DMS79 treated with DMSO at 0.1 percent for 48 hours (cell line): ENCODE data around the gene GALNT17.
"Not testable (repeated sequence)": the region's sequence is repeated elsewhere in the genome, so short reads cannot be mapped to it uniquely, and the experiment has no call there.

Experiments
- DNase-seq: peaks from one replicate; lab custom pipeline; 2025; lab: John Stamatoyannopoulos, UW

Gene GALNT17

DNA sequence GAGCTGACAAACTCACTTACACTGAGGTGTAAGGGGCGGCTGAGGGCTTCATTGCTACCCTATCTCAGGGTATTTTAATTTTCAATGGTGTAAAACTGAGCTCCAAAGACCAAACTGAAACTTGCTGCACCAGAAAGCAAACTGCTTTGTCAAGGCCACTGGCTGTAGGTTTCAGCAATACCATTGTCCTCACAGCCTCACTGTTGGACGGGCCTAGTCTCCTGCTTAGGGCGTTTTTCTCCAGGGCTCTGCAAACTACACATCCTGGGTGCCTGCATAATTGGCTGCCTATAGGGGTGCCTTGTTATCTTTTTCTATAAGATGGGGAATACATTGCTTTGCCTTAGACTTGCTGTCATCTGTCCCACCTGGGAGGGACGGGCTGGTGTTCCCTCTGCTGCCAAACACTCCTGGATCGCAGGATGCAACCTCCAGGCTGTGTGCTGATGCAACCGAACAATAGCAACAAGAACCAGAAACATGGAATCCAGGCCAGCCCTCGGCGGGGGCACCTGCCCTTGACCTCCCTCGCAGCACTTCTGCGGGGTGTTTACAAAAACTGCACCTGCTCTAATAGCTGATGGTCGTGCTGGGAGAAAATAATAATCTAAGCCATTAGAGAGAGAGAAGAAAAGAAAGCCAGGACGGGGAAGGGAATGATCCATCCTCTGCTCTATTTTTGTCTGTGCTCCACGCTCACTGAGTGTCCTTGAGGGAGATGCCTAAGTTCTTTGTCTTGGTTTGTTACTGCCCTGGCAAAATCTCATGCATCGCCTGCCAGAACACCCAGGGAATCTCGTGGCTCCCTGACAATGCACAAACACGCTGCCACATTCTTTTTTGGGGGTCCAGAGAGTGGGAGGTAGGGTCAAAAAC lies 104.5 kb downstream of the GALNT17 start:
- DNase-seq: no peak

DNA sequence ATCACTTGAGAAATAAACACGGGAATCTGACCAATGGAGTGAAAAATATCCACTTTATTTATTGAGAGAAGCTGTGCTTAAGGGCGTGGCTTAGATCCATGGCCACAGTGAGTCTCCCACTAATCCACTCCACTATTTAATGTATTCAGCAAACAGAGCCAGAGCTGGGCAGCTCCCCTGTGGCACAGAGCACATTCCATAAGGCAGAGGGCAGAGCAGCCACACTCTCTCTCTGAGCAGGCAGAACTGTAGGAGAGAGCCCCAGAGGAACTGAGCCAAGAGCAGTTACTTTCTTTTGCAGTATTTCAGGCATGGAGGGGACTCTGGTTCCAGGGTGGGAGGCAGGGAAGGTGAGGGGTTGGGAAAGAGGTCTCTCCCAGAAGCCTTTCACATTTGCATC lies 106.0 kb downstream of the GALNT17 start:
- no peak for DNase-seq

DNA sequence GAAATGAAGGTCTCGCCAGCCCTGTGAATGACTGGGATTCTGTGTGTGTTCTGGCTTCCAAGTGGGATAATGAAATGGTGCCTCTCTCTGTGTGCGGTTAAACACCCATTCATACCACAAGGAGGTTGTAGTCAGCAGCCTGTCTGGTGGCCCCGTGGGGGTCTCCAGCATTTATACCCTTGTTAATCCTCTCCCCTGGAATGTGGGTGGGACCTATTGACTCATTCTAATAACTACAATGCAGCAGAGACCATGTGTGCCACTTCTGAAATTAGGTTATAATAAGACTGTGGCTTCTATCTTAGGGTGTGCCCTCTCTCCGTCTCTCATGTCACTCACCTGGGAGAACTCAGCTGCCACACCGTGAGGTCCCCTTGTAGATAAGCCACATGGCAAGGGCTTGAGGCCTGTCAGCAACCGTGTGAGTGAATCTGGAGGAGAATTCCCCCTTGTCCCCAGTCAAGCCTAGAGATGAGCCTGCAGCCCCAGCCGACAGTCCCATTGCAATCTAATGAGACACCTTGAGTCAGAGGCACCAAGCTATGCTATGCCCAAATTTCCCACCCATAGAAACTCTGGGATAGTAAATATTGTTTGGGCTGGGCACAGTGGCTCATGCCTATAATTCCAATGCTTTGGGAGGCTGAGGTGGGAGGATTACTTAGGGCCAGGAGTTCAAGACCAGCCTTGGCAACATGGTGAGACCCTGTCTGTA lies 106.8 kb downstream of the GALNT17 start:
- DNase-seq: no peak

DNA sequence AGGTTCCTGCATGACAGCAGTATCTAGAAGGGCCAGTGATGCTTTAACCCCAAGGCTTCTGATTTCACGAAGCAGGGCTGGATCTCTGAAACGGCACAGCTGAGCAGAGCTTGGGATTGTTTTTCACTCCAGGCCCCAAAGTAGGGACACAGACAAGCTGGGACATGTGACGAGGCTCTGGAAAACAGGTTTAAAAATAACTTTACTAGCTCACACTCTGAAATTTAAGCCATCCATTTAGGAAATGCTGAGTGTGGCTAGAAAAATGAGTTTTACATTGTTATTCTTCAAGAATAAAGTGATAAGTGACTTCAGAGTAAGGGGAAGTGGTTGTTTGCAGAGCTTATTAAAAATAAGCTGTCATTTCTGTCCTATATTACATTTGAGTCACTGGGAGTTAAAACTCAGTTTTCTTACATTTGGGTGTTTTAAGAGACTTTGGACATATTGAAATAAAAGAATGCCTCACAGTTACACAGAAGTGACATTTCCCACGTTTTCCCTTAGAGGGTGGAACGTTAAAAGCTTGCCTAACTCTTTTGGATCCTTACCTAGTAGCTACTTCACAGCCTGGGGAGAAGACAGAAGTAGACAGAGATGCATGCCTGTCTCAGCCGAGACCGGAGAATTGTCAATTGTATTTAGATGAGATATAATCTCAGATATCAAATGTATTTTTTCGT lies 107.8 kb downstream of the GALNT17 start:
- DNase-seq: no peak

DNA sequence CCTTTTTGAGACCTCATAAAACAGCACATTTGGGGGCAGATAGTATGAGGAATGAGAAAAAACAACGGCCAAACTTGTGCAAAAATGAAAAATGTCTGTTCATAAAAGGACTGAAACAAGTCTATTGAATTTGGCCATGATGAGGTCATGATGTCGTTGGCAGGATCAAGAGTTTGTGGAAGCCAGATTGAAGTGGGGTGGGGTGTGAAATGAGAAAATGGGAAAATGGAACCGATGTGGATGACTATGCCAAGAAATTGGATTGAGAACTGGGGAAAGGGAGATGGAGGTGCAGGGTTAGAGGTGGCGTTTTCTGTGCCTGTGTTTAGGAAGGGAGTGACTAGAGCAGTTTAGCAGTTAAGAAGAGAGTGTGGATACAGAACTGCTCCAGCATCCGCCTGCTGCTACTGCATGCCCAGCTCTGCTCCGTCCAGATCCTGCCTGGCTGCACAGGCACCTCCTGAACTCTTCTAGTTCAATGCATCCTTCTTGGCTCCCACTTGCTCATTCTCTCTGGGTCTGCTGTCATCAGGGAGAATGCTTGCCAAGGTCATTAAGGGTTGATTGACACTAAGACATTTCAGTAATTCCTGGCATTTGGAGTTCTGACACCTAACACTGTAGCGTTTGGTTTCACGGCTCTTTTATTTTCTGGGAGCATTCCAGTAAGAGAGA lies 111.9 kb downstream of the GALNT17 start:
- no peak for DNase-seq

DNA sequence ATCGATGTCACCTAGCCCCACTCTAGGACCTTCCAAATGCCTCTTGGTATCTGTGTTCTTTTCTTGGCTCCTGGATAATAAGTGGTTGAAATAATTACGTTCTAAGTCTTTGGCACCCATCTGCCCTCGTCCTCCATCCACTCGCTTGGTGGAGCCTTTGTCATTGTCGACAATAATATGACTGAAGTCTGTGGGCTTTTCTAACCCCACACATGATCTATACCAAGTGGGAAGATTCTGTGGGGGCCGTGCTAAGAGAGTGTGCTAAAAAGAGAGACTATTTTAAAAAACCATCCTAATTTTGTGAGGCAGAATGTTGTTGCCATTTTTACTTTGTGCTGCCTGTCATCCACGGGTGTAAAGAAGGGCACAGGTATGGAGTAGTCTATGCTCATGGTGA lies 113.1 kb downstream of the GALNT17 start:
- no peak for DNase-seq

DNA sequence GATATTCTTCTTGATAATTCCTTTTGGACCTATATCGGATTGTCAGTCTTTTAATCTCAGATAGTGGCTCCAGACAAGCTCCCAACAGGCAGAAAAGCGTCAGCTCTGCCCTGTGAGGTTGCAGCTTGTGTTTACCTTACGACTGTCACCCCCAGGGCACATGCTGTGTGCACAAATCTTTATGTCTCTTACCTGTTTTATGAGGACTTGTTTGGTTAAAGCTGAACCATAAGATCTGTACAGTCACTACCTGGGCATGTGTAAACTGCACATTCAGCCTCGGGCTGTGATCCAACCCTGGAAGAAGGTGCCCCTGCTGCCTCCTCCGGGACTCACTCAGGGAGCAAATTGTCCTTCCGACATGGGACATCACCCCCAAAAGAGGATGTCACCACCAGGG lies 119.8 kb downstream of the GALNT17 start:
- no peak for DNase-seq

DNA sequence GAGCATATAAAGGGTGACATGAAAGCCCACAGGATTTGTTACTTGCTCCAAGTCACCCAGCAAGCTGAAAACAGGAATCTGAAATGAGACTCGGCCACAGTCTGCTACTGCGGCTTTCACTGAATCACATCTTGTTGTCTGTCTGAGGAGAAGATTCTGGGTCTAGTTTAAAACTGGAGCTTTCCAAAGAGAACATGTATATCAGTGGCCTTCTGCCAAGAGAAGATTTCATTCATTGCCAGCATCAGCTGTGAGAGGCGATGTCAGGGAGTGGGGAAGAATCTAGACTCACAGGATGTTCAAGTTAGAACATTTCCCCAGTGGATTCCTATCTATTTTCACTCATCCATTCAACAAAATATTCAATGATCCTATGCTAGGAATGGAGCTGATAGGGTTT lies 122.8 kb downstream of the GALNT17 start:
- DNase-seq: no peak

DNA sequence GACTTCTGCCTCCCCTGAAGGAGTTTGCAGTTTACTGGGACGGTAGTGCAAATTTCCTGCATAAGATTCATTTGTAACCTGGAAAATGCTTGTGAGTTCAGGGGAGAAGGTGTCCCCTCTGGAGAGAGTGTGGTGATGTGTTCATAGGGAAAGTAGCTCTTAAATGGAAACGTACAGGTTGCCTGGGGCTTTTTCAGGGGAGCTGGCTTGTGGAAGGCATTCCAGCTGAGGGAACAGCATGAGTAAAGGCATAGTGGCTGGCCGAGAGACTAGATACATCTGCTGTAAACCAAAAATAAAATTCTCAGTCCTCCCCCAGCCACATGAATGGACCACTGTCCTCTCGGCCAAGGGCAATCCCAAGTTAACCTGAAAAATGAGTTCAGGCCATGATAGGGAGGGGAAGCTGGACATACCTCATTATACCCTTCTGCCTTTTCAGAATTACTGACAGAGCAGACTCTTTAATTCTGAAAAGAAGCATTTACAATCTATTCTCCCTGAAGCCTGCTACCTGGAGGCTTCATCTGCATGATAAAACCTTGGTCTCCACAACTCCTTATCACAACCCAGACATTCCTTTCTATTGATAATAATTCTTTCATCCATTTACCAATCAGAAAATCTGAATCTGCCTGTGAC lies 123.7 kb downstream of the GALNT17 start:
- no peak for DNase-seq

DNA sequence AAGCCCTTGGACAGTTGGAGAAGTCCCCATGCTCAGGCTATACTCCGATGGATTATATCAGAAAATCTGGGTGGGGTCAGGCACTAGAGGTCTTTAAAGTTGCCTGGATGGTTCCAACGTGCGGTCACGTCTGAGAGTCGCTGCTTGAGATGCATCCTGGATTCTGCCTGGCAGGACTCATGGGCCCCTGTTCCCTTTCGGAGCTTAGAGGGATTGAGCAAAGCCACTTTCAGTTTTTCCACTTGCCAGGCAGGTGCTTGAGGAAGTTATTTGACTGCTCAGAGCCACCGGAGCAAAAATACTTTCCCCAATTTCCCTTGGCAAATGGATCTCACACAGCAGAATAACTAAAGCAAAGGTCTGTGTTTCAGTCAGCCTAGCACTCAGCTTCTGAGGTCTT lies 129.1 kb downstream of the GALNT17 start:
- DNase-seq: no peak

DNA sequence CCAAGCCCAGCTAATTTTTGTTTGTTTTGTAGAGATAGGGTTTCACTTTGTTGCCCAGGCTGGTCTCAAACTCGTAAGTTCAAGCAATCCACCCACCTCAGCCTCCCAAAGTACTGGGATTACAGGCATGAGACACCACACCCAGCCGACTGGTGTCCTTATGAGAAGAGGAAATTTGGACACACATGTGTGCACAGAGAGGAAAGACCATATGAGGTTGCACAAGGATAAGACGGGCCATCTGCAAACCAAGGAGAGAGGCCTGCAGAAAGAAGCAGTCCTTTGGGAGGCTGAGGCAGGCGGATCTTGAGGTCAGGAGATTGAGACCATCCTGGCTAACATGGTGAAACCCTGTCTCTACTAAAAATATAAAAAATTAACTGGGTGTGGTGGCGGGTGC lies 130.9 kb downstream of the GALNT17 start:
- not testable (repeated sequence) for DNase-seq

DNA sequence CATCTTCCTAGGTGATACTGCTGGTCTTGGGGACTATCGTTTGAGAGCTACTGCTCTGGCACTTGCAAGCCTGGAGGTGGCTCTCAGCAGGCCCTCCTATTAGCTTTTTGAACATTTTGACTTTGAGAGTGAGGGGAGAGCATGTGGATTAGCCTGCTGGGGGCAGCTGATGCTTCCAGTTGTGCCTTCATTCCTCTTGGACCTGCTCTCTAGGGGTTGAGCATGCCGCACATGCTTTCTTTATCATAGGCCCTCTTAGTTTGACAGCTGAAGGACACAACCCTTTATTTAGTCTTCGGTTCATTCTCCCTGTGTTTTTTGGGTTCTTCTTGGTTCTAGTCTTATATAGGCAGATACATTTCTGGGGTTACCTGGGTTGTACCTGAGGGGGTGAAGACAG lies 132.1 kb downstream of the GALNT17 start:
- DNase-seq: no peak

DNA sequence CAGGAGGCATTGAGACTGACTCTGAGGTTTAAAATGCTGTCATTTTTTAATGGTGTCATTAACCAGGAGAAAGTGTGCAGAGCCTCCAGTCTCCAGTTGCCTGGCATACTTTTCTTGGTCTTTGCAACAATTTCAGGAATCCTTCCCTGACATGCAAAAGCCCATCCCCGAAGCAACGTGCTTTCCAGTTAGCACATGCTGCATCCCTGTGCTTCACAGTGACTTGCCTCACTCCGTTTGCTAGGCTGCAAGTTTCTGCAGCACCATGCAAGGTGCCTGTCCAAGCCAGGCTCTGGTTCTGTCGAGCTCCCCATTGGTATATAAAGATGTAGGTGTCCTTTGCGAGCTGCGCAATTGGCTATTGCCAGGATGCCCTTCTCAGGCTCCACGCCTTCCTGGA lies 135.0 kb downstream of the GALNT17 start:
- no peak for DNase-seq

DNA sequence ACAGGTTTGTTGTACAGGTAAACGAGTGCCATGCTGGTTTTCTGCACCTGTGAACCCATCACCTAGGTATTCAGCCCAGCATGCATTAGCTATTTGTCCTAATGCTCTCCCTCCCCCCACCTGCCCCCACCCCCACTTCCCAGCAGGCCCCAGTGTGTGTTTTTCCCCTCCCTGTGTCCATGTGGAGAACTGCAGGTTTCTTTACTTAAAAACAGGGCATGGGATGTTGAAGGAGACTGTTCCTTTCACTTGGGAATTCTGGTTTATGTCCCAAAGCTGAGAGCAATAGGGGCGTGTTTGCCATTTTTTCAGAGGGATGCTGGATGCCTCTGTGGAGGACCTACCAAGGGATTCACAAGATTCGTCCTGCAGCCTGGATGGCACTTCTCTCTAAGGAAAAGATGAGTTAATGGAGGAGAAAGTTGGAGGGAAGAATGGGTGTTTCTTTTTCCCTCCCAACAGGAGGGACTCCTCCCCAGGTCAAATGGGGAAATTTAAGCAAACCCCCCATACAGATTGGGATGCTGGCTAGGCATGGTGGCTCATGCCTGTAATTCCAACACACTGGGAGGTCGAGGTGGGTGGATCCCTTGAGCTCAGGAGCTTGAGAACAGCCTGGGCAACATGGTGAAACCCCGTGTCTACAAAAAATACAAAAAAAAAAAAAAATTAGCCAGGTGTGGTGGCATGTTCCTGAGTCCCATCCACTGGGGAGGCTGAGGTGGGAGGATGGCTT lies 136.0 kb downstream of the GALNT17 start:
- no peak for DNase-seq

DNA sequence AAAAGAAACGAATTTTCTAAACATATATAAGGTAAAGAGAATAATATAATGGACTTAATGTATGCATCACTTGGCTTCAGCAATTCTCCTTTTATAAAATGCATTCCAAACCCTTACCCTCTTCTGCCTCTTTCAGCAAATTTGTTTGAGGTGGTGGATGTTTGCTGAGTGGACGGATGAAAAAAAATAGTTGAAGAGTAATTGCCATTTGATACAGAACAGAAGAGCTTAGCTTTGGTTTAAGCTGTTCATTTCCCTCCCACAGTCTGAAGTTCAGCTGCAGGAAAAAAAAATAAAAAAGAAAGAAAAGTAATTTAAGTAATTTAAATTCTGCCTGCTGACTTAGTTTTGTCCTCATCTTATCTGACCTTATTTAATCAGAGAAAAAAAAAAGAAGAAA lies 138.6 kb downstream of the GALNT17 start:
- DNase-seq: no peak

DNA sequence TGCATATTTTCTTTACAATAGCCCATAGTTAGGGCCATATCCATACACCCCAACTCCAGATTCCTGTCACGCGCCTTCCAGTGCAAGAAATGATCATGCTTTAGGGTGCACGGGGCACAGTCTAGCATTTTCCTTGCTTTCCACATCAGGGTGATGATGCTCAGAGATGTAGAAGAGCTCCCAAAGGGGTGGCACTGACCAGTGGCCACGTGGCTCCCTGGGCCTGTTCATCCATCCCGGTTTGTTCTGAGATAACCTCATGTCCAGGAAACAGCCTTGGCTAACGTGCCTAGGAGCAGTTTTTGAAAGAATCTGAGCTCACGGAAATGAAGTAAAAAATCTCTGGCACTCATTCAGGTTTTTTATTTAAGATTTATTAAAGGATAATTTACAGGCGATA lies 139.3 kb downstream of the GALNT17 start:
- no peak for DNase-seq

DNA sequence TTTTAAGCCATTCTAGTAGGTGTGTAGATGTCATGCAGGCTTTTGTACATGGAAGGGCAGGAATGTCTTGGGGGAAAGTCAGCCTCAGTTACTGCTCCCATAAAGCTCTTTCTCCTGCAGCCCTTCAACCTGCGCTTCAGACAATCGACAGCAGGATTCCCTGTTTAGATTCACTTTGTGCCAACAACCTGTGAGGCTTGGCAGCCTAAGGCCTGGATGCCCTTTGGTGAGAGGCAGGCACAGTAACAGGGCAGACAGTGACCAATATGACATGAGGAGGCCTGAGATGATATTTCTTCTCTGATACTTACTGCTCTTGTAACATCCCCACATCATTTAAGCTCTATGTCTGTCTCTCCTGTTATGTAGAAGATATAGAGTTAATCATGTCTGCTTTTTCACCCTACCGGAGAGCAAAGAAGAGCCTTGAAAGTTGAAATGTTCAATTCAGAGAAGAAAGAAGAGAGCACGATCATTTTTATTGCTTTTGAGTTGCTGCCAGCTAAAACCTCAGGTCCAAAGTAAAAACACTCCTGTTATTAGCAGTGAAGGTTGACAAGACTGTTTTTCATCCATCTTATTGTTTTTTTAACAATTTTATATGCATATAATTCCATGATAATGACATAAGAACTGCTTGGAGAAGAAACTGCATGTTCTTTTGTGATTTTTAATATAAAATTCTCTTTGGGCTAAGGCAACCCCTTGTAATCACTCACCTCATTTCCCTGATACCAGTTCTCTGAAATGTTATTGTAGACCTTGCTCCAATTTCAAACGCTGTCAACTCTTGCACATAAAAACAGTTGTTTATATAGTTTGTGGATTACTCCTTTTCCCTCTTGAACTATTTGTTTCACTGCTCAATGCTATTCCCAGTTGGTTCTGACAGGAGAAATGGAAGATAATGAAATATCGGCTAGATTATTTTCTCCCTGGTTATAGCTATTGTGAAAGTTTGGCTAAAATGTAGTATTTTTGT lies 140.9 kb downstream of the GALNT17 start:
- DNase-seq: no peak

DNA sequence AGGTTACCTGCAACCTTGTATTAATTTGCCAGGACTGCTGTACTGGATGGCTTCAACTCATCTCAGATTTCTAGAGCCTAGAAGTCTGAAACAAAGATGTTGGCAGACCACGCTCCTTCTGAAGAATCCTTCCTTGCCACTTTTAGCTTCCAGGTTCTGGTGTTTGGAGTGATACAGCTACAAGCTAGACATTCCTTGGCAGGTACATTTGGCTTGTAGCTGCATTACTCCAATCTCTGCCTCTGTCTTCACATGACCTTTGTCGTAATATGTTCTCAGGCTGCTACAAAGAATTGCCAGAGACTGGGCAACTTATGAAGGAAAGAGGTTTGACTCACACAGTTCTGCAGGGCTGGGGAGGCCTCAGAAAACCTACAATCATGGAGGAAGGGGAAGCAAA lies 146.3 kb downstream of the GALNT17 start:
- DNase-seq: no peak

DNA sequence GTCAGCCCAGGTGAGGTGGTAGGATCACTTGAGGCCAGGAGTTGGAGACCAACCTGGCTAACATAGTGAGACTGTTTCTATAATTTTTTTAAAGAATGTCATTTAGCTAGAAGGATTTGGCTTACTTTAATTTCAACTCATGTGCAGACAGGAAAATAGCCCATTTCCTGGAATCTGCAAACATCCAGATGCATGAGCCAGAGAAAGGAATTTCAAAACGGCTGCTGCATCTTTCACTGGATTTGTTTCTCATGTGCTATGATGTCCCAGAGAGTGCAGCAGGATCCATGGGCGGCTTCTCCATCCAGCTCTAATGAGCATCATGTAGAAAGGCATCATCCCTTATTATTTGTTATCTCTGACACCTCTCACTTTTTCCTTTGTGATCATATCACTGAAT lies 149.3 kb downstream of the GALNT17 start:
- DNase-seq: no peak

DNA sequence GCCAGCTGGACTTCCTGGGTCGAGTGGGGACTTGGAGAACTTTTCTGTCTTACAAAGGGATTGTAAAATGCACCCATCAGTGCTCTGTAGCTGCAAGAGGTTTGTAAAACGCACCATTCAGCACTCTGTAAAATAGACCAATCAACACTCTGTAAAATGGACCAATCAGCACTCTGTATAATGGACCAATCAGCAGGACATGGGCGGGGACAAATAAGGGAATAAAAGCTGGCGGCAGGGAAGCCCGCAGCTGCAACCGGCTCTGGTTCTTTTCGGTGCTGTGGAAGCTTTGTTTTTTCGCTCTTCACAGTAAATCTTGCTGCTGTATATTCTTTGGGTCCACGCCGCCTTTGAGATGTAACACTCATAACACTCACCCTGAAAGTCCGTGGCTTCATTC lies 151.9 kb downstream of the GALNT17 start:
- DNase-seq: no peak
